Prostate gland (tissue), 2 donors: ENCODE results near the gene ACACA. TPM values are rescaled to one million over a fixed set of nuclear protein-coding genes. Genes with fewer than 3 reads are reported as not detected.

Experiments used
- DNase-seq: peaks from one replicate; pipeline ENCODE4 v3.0.0-alpha.2; 2019; ENCODE audit warnings: low spot score
- H3K27ac ChIP-seq, 2 donors: fragments of 200-600 bp; sonication (generic); 2 replicates each; pipeline ENCODE4 v1.5.1; 2017 to 2019
- H3K27me3 ChIP-seq: fragments of 200-600 bp; sonication (generic); replicated peaks from 2 replicates; pipeline ENCODE4 v1.5.1; 2019; ENCODE audit not compliant: insufficient read depth
- H3K36me3 ChIP-seq, 2 donors: fragments of 200-600 bp; sonication (generic); 1 replicate in 1 of 2; 2 replicates in 1 of 2; pipeline versions ENCODE4 v1.5.1 to v1.8.1; 2017 to 2019
- H3K4me1 ChIP-seq: fragments of 200-600 bp; sonication (generic); replicated peaks from 2 replicates; pipeline ENCODE4 v1.5.1; 2019
- H3K4me3 ChIP-seq, 2 donors: fragments of 200-600 bp; sonication (generic); 2 replicates each; pipeline ENCODE4 v1.5.1; 2017 to 2019
- H3K9me3 ChIP-seq: fragments of 200-600 bp; sonication (generic); 2 replicates; pipeline ENCODE4 v1.5.1; 2017
- POLR2A ChIP-seq: fragments of 450-650 bp; IDR thresholded peaks from one replicate; pipeline ENCODE4 v1.6.1; 2016; ENCODE audit warnings: antibody characterized with exemption, mild to moderate bottlenecking
- POLR2AphosphoS5 ChIP-seq: sonication (generic); formaldehyde crosslinking; IDR thresholded peaks from one replicate; pipeline ENCODE4 v1.6.1; 2017; ENCODE audit warnings: antibody characterized with exemption
- WGBS: methylation state at CpG from one replicate; pipeline ENCODE4 v1.1.5; 2018; 5-methylcytosine and 5-hydroxymethylcytosine counted together
- intact Hi-C: fragments of 100-400 bp; cut with DNase I; formaldehyde crosslinking; loops from one replicate; pipeline ENCODE4 v1.14.2; 2022
- total RNA-seq, 2 donors: library from RNA; depleted of rRNA; stranded (reverse); fragments of >200 nt; gene quantifications; one replicate each; pipeline ENCODE4 v1.1.0, GENCODE V29; 2016
- TF ChIP-seq, protein P1 (sequence below), 4 experiments: fragments of 200-600 bp in 2 of 4; fragments of 450-650 bp in 2 of 4; sonication (generic) in 2 of 4; IDR thresholded peaks; 1 replicate in 3 of 4; 2 replicates in 1 of 4; pipeline ENCODE4 v1.5.1; 2016 to 2019; ENCODE audit warnings: antibody characterized with exemption in 4 of 4, mild to moderate bottlenecking in 2 of 4, moderate library complexity in 2 of 4

Gene ACACA
- total RNA-seq, 2 donors from 2014 or later, result 54.2 to 71.3 TPM

DNA sequence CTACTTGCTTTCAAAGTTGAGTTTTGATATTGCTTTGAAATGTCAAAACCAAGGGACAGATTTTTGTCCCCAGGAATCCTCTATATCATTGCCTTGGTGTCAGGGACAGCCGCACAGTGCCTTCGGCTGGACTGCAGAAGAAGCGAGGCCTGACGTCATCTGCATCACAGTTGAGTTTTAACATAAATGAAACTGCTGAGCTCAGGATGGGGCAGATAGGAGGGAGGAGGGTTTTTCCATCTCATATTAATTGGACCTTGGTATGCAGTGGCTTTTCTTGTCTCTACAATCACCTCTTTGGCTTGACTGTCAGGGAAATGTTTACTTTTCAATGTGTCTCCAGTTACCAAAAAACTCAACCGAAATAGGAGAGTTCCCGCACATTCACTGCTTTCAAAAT is 346.5 kb downstream of the ACACA start:
- no peak overlapping the region for H3K4me3 ChIP-seq
- no peak for DNase-seq
- intact Hi-C loops, result no loop called here

DNA sequence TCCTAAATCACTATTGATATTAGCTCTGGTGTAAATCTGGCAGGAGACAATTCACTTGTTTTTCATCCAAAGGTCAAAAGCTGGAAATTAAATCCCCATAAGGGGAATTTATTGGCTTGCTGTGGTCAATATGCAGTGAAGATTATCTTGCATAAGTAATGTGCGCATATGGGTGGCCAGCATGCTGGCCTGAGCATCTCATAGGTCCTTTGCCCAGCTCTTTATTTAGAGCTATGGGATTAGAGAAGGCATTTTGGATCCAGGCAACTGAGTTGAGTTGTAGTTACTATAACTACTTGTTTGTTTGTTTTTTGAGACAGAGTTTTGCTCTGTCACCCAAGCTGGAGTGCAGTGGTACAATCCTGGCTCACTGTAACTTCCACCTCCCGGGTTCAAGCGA is 347.1 kb downstream of the ACACA start:
- TF ChIP-seq, protein P1, sequence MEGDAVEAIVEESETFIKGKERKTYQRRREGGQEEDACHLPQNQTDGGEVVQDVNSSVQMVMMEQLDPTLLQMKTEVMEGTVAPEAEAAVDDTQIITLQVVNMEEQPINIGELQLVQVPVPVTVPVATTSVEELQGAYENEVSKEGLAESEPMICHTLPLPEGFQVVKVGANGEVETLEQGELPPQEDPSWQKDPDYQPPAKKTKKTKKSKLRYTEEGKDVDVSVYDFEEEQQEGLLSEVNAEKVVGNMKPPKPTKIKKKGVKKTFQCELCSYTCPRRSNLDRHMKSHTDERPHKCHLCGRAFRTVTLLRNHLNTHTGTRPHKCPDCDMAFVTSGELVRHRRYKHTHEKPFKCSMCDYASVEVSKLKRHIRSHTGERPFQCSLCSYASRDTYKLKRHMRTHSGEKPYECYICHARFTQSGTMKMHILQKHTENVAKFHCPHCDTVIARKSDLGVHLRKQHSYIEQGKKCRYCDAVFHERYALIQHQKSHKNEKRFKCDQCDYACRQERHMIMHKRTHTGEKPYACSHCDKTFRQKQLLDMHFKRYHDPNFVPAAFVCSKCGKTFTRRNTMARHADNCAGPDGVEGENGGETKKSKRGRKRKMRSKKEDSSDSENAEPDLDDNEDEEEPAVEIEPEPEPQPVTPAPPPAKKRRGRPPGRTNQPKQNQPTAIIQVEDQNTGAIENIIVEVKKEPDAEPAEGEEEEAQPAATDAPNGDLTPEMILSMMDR (IDR thresholded peaks at IDR 0.05), result no peak
- TF ChIP-seq POLR2AphosphoS5, result no peak
- TF ChIP-seq POLR2A, result no peak
- 92% methylated on average over 3 of the region's 3 CpGs for WGBS
- no peak for DNase-seq
- Histone ChIP-seq H3K36me3 (peaks cover 0 to 4% of the 10 kb centered on the region in 2 donors), H3K27ac (no peak overlapping the region), H3K9me3 (no peaks in the 10 kb centered on the region), H3K4me1 (no peaks in the 10 kb centered on the region), H3K4me3 (no peak overlapping the region), H3K27me3 (no peaks in the 10 kb centered on the region)
- intact Hi-C loops, result loop anchor here (10.0 kb wide), 1 partner anchor 155 kb away; no protein-coding TSS in a partner anchor

More for the DNA sequence above, 346.5 kb downstream of the ACACA start:
- no peaks in the 10 kb centered on the region for H3K9me3 ChIP-seq
- H3K27ac ChIP-seq, result no peak overlapping the region
- peaks cover 0 to 4% of the 10 kb centered on the region in 2 donors for H3K36me3 ChIP-seq
- 37% methylated on average over 6 of the region's 6 CpGs for WGBS
- H3K27me3 ChIP-seq, result no peaks in the 10 kb centered on the region
- no peaks in the 10 kb centered on the region for H3K4me1 ChIP-seq
- no peak for TF ChIP-seq POLR2A
- TF ChIP-seq, protein P1 (IDR thresholded peaks at IDR 0.05), result no peak
- no peak for TF ChIP-seq POLR2AphosphoS5

DNA sequence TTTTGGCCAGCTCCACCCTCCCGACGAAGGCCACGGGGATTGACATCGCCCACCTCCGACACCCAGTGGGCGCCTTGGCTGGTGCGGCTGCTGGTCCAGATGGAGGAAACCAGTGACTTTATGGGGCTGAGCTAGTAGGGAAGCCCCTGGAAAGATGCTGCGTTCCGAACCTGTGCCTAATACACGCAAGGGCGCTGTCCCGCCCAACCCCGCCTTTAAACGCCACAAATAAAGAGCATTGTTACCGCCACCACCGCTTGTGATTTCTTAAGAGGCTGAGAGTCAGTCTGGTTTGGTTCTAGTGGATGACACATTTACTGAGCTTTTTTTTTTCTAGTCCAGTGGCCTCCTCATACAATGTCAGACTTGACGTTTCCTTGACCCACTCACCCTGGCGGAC is 350.0 kb downstream of the ACACA start:
- peaks cover 0 to 4% of the 10 kb centered on the region in 2 donors for H3K36me3 ChIP-seq
- H3K9me3 ChIP-seq, result no peaks in the 10 kb centered on the region
- intact Hi-C loops, result loop anchor here (10.0 kb wide), 1 partner anchor 158 kb away; no protein-coding TSS in a partner anchor
- no peak for TF ChIP-seq POLR2AphosphoS5
- no peak for TF ChIP-seq POLR2A
- TF ChIP-seq, protein P1 (IDR thresholded peaks at IDR 0.05), result no peak
- DNase-seq, result no peak
- WGBS, result 96% methylated on average over 18 of the region's 18 CpGs
- no peaks in the 10 kb centered on the region for H3K27me3 ChIP-seq
- no peaks in the 10 kb centered on the region for H3K4me1 ChIP-seq
- no peak overlapping the region for H3K4me3 ChIP-seq
- H3K27ac ChIP-seq, result no peak overlapping the region

DNA sequence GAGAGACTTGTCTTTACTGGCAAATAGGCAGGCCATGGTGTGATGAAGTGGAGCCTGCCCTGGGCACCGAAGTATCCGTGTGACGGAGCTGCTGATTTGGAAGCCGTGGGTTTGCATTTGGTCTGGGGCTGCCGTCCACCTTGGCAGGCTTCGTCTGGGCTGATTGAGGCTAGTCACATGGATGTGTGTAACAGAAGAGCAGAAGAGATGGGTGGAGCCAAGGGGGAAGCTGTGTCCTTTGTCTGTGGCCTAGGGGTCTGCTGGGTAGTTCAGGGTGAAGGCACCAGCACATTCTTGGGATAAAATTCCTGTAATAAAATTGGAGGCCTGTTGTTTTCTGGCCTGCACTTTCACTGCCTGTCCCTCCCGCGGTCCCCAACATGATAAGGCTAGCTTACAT is 351.7 kb downstream of the ACACA start:
- no peak for TF ChIP-seq POLR2A
- TF ChIP-seq POLR2AphosphoS5, result no peak
- TF ChIP-seq, protein P1 (IDR thresholded peaks at IDR 0.05), result no peak
- intact Hi-C loops, result loop anchor here (10.0 kb wide), 1 partner anchor 160 kb away; no protein-coding TSS in a partner anchor
- Histone ChIP-seq H3K36me3 (peaks cover 0 to 4% of the 10 kb centered on the region in 2 donors), H3K4me3 (no peak overlapping the region), H3K27ac (no peak overlapping the region), H3K4me1 (no peaks in the 10 kb centered on the region), H3K9me3 (no peaks in the 10 kb centered on the region), H3K27me3 (no peaks in the 10 kb centered on the region)
- no peak for DNase-seq
- WGBS, result 91% methylated on average over 8 of the region's 8 CpGs

DNA sequence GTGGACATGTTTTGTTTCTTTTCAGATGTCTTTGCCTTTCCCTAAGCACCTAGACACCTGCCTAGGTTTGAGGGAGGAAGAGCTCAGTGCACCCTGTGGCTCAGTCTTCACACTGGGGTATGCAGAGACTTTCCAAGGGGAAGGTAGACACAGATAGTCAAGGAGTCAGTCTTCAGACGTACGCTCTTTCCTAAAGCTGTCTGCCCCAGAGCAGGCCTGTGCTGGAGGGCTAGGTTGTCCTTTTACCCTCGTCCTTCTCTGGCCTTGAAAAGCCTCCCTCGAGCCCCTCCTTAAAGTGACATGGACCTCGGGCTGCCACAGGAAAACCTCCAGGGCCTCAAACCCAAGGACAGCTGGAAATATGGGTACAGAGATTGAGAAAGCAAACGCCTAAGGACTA is 354.2 kb downstream of the ACACA start:
- Histone ChIP-seq H3K9me3 (no peaks in the 10 kb centered on the region), H3K36me3 (peaks cover 0 to 4% of the 10 kb centered on the region in 2 donors), H3K4me3 (no peak overlapping the region), H3K4me1 (no peaks in the 10 kb centered on the region), H3K27ac (no peak overlapping the region), H3K27me3 (no peaks in the 10 kb centered on the region)
- DNase-seq, result no peak
- 92% methylated on average over 6 of the region's 6 CpGs for whole genome bisulfite sequencing
- intact Hi-C loops, result loop anchor here (10.0 kb wide), 1 partner anchor 162 kb away; no protein-coding TSS in a partner anchor
- TF ChIP-seq POLR2A (no peak), POLR2AphosphoS5 (no peak)
- TF ChIP-seq, protein P1 (IDR thresholded peaks at IDR 0.05), result no peak
